Measurements from ENCODE around the gene PRKN. TPM values are rescaled to one million over a fixed set of nuclear protein-coding genes. Genes with fewer than 3 reads are reported as not detected.

PRKN gene
- total RNA-seq, 1 experiment from 2014 or later, result 2.0 TPM

GRCh38 chr6:161686655-161687054, 1040.9 kb downstream of the PRKN start:
- Histone ChIP-seq H3K79me2 (ENCODE audit: insufficient read depth, low read length) (no peaks in the 10 kb centered on the region), H3K23ac (ENCODE audit: insufficient read length, low read depth, low read length) (no peak overlapping the region), H3K27me3 (ENCODE audit: insufficient read depth, low read length) (no peaks in the 10 kb centered on the region), H2BK15ac (ENCODE audit: low read depth, low read length) (no peak overlapping the region), H2BK12ac (ENCODE audit: insufficient read length, low read depth, low read length) (no peak overlapping the region), H2AK5ac (ENCODE audit: insufficient read length, low read length) (no peak overlapping the region), H3K4ac (ENCODE audit: low read depth, low read length) (no peak overlapping the region), H2BK120ac (ENCODE audit: low read depth, low read length, poor library complexity, severe bottlenecking) (no peak overlapping the region), H2AFZ (ENCODE audit: low read length) (no peak overlapping the region), H2BK5ac (ENCODE audit: insufficient read length, low read length) (no peak overlapping the region), H3K9me3 (ENCODE audit: control insufficient read depth, low read depth, low read length) (no peaks in the 10 kb centered on the region), H3K23me2 (ENCODE audit: insufficient read length, low read depth, low read length, poor library complexity, severe bottlenecking) (no peaks in the 10 kb centered on the region), H2BK20ac (ENCODE audit: low read depth, low read length, poor library complexity, severe bottlenecking) (no peak overlapping the region), H4K8ac (replicated peaks; ENCODE audit: insufficient read length, low read depth, low read length) (no peak overlapping the region), H3K79me1 (ENCODE audit: insufficient read depth, low read depth, low read length, poor library complexity, severe bottlenecking) (no peaks in the 10 kb centered on the region), H3K14ac (ENCODE audit: insufficient read depth, low read length) (no peak overlapping the region), H3T11ph (ENCODE audit: low read length) (no peak overlapping the region), H3K56ac (ENCODE audit: insufficient read length, low read depth, low read length) (no peak overlapping the region), H3K4me1 (ENCODE audit: insufficient read depth, low read length) (no peaks in the 10 kb centered on the region), H4K5ac (ENCODE audit: insufficient read length, low read depth, low read length) (no peak overlapping the region), H3K4me2 (ENCODE audit: insufficient read depth, insufficient read length, low read length) (no peak overlapping the region), H3K27ac (ENCODE audit: insufficient read length, low read depth, low read length) (no peak overlapping the region), H4K20me1 (ENCODE audit: control insufficient read depth, insufficient read depth, insufficient read length) (no peaks in the 10 kb centered on the region), H3K18ac (ENCODE audit: insufficient read length, low read depth, low read length) (no peak overlapping the region), H3K9ac (ENCODE audit: extremely low read depth, insufficient read length, low read length) (no peak overlapping the region), H4K91ac (ENCODE audit: insufficient read length, low read depth, low read length) (no peak overlapping the region)
- no peak overlapping the region for H3K4me3 Mint-ChIP-seq
- peaks cover 14 to 19% of the 10 kb centered on the region in 2 experiments for H3K4me1 Mint-ChIP-seq
- no peak overlapping the region for H3K27ac Mint-ChIP-seq
- H3K36me3 Mint-ChIP-seq (ENCODE audit: insufficient read depth in 1 of 3, low read depth in 3 of 3), result no peaks in the 10 kb centered on the region; a peak in 1 of 7 replicates
- H3K27me3 Mint-ChIP-seq (ENCODE audit: low read depth), result peaks cover 4% of the 10 kb centered on the region
- DNase-seq, result no peak
- no peaks in the 10 kb centered on the region for H3K9me3 Mint-ChIP-seq
- WGBS (ENCODE audit: extremely low coverage, insufficient read length, low lambda C conversion rate), result no CpG with 5 or more reads among the region's 4 CpGs
- no peak for TF ChIP-seq CTCF (conservative IDR thresholded peaks at IDR 0.05)
